Naive thymus-derived CD8-positive, alpha-beta T cell (primary cell): ENCODE results near the gene PRPF40B. TPM values are rescaled to one million over a fixed set of nuclear protein-coding genes. Genes with fewer than 3 reads are reported as not detected.
"Not testable (repeated sequence)": the region's sequence is repeated elsewhere in the genome, so short reads cannot be mapped to it uniquely, and the experiment has no call there.

ENCODE experiments used
- ATAC-seq, 2 donors: fragments of 150-1000 bp; cut with Tn5 transposase in 1 of 2; sonication (Bioruptor Pico), chemical (Tn5 transposase) in 1 of 2; 1 replicate in 1 of 2; 2 replicates in 1 of 2; pipeline ENCODE4 v1.10.0; 2021; ENCODE audit warnings: mild to moderate bottlenecking in 2 of 2, moderate library complexity in 2 of 2
- POLR2A ChIA-PET: fragments of 350-600 bp; sonication (Branson Sonifier 250); formaldehyde crosslinking; loops from one replicate; lab custom pipeline; 2021; ENCODE audit warnings: antibody characterized with exemption; lab: Charles Lee
- DNase-seq, 10 donors: peaks; one replicate each; pipeline versions ENCODE4 v3.0.0 to v3.0.0-alpha.2; 2020 to 2022
- H3K27ac Mint-ChIP-seq, 10 donors: one replicate each; pipeline ENCODE4 v1.8.0; 2020 to 2022; ENCODE audit warnings: mild to moderate bottlenecking in 10 of 10, mixed read lengths in 10 of 10, moderate library complexity in 4 of 10, inconsistent platforms in 1 of 10
- H3K27me3 Mint-ChIP-seq, 5 donors: one replicate each; pipeline ENCODE4 v1.8.0; 2021 to 2022; ENCODE audit warnings: mixed read lengths in 5 of 5
- H3K36me3 Mint-ChIP-seq, 3 donors: one replicate each; pipeline ENCODE4 v1.8.0; 2020 to 2022; ENCODE audit warnings: mixed read lengths in 3 of 3, mild to moderate bottlenecking in 2 of 3, inconsistent platforms in 1 of 3
- H3K4me1 Mint-ChIP-seq, 4 donors: one replicate each; pipeline ENCODE4 v1.8.0; 2021 to 2022; ENCODE audit warnings: mixed read lengths in 4 of 4
- H3K4me3 Mint-ChIP-seq, 10 donors: one replicate each; pipeline ENCODE4 v1.8.0; 2020 to 2022; ENCODE audit warnings: mild to moderate bottlenecking in 10 of 10, mixed read lengths in 10 of 10, moderate library complexity in 6 of 10, inconsistent platforms in 1 of 10
- H3K9me3 Mint-ChIP-seq, 9 donors: one replicate each; pipeline ENCODE4 v1.8.0; 2020 to 2022; ENCODE audit warnings: mixed read lengths in 9 of 9, mild to moderate bottlenecking in 3 of 9, inconsistent platforms in 1 of 9, moderate library complexity in 1 of 9
- polyA plus RNA-seq, 3 donors: library from polyadenylated mRNA; unstranded; fragments of 300-500 nt; fragmentation: Illumina TruSeq; gene quantifications; one replicate each; pipeline ENCODE4 v1.2.3, GENCODE V29; 2021
- total RNA-seq, 8 experiments: library from RNA in 2 of 8; stranded (reverse) in 2 of 8; gene quantifications; one replicate each; pipeline ENCODE4 v1.2.3 and lab custom pipeline; 2021 to 2026

PRPF40B gene
- total and polyA plus RNA-seq, 5 experiments from 2014 or later: 1.5 to 16.7 (median 4.0) TPM

DNA sequence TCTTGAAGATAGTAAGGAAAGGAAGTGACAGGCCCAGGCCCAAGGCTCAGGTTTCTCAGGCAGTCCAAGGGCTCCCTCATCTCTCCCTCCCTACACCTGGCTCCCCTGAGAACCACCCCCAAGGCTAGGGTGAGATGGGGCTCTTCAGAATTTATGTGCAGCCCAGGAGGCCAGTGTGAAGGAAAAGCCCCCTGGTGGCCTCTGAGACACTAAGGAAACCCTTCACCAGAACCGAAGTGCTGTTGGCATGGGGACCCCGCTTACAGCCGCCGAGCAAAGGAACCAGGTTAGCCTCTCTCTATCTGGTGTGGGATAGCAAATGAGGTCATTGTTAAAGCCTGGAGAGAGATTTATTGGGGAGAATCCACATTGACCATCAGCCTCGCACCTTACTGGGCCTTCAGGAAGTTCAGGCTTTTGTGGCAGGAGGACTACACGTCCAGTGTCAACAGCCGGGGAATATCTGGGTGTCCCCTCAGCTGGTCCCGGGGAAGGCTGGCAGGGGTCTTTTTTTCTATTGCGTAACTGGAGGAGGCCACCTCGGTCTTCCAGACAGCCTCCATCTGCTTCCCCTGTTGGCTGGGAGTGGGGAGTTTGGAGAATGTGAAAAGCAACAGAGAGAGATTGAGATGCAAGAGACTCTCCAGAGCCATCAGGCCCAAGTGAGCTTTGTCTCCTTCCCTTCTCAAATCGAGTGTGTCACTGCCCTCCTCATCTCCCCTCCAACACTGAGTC lies 36.0 kb upstream of the PRPF40B start:
- Mint-ChIP-seq H3K27ac (no peak overlapping the region), H3K4me3 (no peak overlapping the region), H3K9me3 (peaks cover 0 to 8% (median 3%) of the 10 kb centered on the region in 9 donors), H3K4me1 (peaks cover 0 to 7% (median under 1%) of the 10 kb centered on the region in 4 donors), H3K36me3 (peaks cover 5 to 34% (median 19%) of the 10 kb centered on the region in 3 donors), H3K27me3 (no peaks in the 10 kb centered on the region)
- DNase-seq (no peak), ATAC-seq (no peak)
- POLR2A ChIA-PET: no interaction called here

DNA sequence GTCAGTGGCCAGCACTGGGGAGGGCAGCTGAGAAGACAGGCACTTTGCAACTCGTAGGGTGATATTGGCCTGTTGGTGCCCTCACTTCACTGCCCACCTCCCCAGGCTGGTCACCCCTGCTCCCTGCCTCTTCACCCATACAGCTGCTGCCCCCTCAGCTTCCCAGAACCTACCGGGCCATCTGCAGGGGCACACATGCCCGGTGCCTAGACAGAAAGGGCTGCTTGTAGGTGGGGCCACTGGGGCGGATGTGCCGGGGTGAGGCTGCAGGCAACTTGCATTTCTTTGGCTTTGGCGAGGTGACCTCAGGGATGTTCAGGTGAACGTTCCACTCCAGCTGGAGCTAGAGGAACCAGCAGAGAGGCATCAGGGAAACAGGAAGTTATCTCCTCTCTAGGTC lies 35.1 kb upstream of the PRPF40B start:
- Mint-ChIP-seq H3K36me3 (peaks cover 5 to 27% (median 19%) of the 10 kb centered on the region in 3 donors), H3K27me3 (no peaks in the 10 kb centered on the region), H3K9me3 (peaks cover 0 to 8% (median 3%) of the 10 kb centered on the region in 9 donors), H3K27ac (no peak overlapping the region), H3K4me3 (no peak overlapping the region), H3K4me1 (peaks cover 0 to 4% (median under 1%) of the 10 kb centered on the region in 4 donors)
- DNase-seq: no peak
- POLR2A ChIA-PET: interaction anchor here (1.0 kb wide), 1 partner anchor 24 kb away, joined by 4 read pairs; no protein-coding TSS in a partner anchor
- ATAC-seq: no peak

DNA sequence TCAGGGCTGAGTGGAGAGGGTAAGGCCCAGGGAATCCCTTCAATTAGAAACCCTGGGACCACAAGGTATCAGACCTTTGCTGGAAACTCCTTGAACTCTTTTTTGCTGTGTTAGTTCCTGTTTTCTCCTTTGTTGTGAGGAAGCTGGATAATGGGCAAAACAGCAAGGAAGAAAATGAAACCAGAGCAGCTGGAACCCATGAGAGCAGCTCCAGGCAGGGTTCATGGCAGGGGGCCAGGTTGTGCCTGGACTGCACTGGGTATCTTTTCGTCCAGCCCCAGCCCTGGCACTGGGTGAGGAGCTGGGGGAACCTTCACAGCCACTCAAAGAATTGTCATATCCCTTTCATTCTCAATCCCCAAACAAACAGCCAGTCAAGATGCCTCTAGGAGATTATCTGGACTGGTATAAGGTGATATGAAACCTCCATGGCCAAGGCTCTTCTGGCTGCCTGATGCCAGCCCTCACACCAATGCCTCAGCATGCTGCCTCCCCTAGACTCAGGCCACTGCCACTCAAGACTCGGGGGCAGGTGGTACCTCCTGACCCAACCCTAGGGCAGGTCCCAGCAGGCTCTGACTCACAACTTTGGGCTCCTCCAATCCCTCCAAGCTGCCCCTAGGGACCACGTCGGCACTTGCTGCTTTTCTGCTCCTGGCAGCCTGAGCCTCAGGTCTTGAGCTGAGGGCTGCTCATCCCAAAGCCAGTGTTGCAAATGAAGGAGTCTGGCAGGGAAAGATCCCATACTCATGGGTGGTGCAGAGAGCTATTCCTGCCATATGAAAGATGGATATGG lies 34.4 kb upstream of the PRPF40B start:
- POLR2A ChIA-PET: interaction anchor here (0.5 to 1.0 kb wide), 2 partner anchors 23 to 304 kb away, joined by 3 to 4 read pairs; no protein-coding TSS in a partner anchor
- no peak for ATAC-seq
- DNase-seq: no peak
- no peaks in the 10 kb centered on the region for H3K27me3 Mint-ChIP-seq
- no peak overlapping the region for H3K4me3 Mint-ChIP-seq
- H3K36me3 Mint-ChIP-seq: peaks cover 5 to 21% (median 19%) of the 10 kb centered on the region in 3 donors
- peaks cover 0 to 3% (median under 1%) of the 10 kb centered on the region in 4 donors for H3K4me1 Mint-ChIP-seq
- no peak overlapping the region for H3K27ac Mint-ChIP-seq
- peaks cover 0 to 8% (median 3%) of the 10 kb centered on the region in 9 donors for H3K9me3 Mint-ChIP-seq

DNA sequence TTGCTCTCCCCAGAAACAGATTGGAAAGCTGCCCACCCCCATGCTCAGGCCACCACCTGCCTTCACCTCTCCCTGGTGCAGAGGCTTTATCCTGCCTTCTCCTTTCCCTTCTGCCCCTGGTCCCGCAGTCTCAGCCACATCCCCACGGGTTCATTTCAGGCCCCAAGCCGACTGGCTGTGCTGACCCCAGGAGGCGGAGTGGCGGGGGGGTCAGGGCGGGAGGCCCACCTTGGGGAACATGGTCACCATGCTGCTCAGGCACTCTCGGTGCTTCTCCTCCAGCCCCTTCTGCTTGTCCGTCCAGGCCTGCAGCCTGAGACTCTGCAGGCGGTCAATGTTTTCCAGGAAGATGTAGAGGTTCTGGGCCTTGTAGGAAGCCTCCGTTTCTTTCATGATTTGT lies 24.8 kb upstream of the PRPF40B start:
- Mint-ChIP-seq H3K27ac (peak overlapping the region in 4 of 10 donors; percentile 37 to 62 (median 53)), H3K9me3 (no peaks in the 10 kb centered on the region), H3K4me3 (no peak overlapping the region), H3K4me1 (peaks cover 0 to 8% (median 1%) of the 10 kb centered on the region in 4 donors), H3K36me3 (no peaks in the 10 kb centered on the region), H3K27me3 (no peaks in the 10 kb centered on the region)
- no peak for ATAC-seq
- DNase-seq: no peak
- POLR2A ChIA-PET: no interaction called here

DNA sequence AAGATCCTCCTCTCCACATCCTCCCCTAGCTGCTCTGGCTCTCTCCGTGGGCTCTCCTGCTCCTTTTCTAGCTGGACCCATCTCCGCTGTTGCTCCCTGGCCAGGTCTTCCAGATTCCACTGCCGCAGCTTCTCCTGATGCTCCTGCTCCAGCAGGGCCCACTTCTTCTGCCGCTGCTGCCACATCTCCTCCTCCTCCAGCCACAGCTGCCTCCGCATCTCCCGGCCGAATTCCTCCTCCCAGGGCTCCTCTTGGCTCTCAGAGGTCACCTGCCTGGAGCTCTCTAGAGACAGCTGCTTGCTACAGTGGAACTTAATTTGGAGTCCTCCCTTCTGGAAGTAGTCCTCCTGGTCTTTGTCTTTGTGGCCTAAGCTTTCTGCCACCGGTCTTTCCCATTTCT lies 23.4 kb upstream of the PRPF40B start:
- ATAC-seq (no peak), DNase-seq (no peak)
- POLR2A ChIA-PET: interaction anchor here (0.6 to 1.0 kb wide), 2 partner anchors 10 to 130 kb away, joined by 3 to 4 read pairs; no protein-coding TSS in a partner anchor
- Mint-ChIP-seq H3K27me3 (no peaks in the 10 kb centered on the region), H3K4me1 (peaks cover 1 to 9% (median 2%) of the 10 kb centered on the region in 4 donors), H3K4me3 (no peak overlapping the region), H3K27ac (peak overlapping the region in 1 of 10 donors; percentile 41), H3K36me3 (no peaks in the 10 kb centered on the region), H3K9me3 (no peaks in the 10 kb centered on the region)

DNA sequence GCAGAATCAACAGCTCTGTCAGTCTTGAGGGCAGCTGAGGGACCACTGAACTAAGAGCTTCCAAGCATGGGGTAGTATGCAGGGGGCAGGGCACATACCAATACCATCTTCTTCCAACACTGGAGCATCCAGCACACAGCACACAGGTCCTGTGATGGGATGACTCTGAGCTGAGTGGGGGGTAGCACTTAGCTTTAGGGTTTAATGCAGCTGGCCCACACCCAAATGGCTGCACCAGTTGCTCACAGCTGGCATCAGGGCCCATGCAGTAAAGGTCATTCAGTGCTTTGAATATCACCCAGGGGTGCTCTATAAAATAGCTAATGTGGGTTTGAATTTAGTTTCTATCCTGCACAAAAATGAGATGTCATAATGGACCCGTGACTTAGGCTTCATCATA lies 19.6 kb upstream of the PRPF40B start:
- Mint-ChIP-seq H3K4me3 (no peak overlapping the region), H3K9me3 (peaks cover 0 to 3% (median 0%) of the 10 kb centered on the region in 9 donors), H3K36me3 (no peaks in the 10 kb centered on the region), H3K4me1 (peaks cover 2 to 15% (median 6%) of the 10 kb centered on the region in 4 donors), H3K27ac (no peak overlapping the region), H3K27me3 (peaks cover 0 to 1% (median 0%) of the 10 kb centered on the region in 5 donors)
- POLR2A ChIA-PET: no interaction called here
- ATAC-seq (no peak), DNase-seq (no peak)

DNA sequence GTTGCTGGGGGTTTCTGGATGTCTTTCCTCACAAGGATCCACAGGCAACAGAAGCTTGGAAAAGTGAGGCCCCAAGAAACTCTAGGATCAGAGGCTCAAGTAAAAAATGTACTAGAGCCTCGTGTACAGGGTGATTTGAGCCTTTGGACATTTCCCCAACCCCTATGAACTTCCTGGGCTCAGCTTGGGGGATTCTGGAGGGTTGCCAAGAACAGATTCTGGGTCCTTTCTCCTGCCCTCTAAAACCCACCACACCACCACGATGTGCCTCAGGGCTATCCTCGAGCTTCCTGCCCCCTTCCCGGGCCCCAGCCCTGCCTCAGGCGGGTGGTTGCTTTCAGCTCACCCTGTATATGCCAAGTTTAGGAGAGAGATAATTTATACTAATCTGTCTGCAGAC lies 18.5 kb upstream of the PRPF40B start:
- Mint-ChIP-seq H3K27ac (peak overlapping the region in 1 of 10 donors; percentile 14), H3K4me1 (peaks cover 2 to 14% (median 6%) of the 10 kb centered on the region in 4 donors), H3K36me3 (peaks cover 0 to under 1% (median 0%) of the 10 kb centered on the region in 3 donors), H3K9me3 (peaks cover 0 to 3% (median 0%) of the 10 kb centered on the region in 9 donors), H3K4me3 (peak overlapping the region in 1 of 10 donors; percentile 4), H3K27me3 (peaks cover 0 to 3% (median 0%) of the 10 kb centered on the region in 5 donors)
- DNase-seq: no peak
- no peak for ATAC-seq
- POLR2A ChIA-PET: no interaction called here

DNA sequence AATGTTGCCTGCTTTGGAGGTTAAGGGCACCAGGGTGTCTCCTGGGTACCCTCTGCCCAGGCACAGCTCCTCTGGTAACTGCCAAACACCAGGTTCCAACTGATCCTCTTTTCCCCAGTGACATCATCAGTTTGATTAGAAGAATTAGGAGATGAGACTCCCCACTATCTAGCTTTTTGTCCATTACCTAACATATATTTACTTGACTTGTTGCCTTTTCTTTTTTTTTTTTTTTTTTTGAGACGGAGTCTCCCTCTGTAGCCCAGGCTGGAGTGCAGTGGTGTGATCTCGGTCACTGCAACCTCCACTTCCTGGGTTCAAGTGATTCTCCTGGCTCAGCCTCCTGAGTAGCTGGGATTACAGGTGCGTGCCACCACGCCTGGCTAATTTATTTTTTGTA lies 17.8 kb upstream of the PRPF40B start, which contains the start of gene FAM186B:
Gene FAM186B (minus strand): TSS at position 101 of the 400 bp plus-strand sequence. CDS start 162 bp downstream, outside the sequence.
- ATAC-seq: not testable (repeated sequence)

DNA sequence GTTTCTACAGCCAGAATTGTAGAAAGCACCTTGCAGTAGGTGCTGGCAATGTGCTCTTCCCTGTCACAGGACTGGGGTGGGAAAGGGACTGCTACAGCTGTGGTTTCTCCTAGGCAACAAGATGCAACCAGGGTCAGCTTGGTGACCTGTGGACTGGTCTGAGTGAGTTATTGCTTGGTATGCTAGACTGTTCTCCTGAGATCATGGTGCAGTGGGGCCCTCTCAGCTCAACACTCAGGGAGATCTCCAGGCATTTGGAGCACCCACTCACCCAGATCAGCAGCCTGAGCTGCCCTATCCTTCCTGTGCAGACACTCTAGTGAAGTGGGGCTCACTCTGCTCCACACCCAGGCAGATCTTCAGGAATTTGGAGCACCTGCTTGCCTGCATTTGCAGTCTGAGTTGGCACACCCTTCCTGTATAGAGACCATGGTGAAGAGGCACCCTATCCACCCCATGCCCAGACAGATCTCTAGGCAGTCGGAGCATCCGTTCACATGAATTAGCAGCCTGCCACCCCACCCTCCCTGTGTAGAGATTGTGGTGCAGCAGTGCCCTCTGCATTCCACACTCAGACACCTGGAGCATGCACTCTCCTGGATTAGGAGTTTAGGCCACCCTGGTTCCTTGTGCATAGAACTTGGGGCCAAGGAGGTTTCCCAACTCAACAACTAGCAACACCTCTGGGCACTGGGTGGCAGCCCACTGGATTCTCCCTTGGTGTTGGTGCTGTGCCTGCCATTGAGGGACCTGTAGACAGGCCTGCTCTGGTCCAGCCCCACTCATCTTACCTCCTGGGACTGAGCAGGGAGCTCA lies 14.1 kb upstream of the PRPF40B start:
- Mint-ChIP-seq H3K4me1 (peaks cover 2 to 7% (median 6%) of the 10 kb centered on the region in 4 donors), H3K27me3 (peaks cover 1 to 14% (median 8%) of the 10 kb centered on the region in 5 donors), H3K27ac (peak overlapping the region in 1 of 10 donors; percentile 35), H3K36me3 (peaks cover 0 to 6% (median 3%) of the 10 kb centered on the region in 3 donors), H3K9me3 (peaks cover 0 to 11% (median 3%) of the 10 kb centered on the region in 9 donors), H3K4me3 (no peak overlapping the region)
- DNase-seq: no peak
- POLR2A ChIA-PET: no interaction called here
- no peak for ATAC-seq

More for the DNA sequence above, 17.8 kb upstream of the PRPF40B start, which contains the start of gene FAM186B:
- DNase-seq, POLR2A ChIA-PET, H3K36me3 Mint-ChIP-seq, H3K27me3 Mint-ChIP-seq, H3K9me3 Mint-ChIP-seq, H3K4me1 Mint-ChIP-seq: not testable (repeated sequence)
- peak within 1 kb of the TSS in 2 of 10 donors; percentile 11 to 14 for H3K27ac Mint-ChIP-seq
- peak within 1 kb of the TSS in 1 of 10 donors; percentile 4 for H3K4me3 Mint-ChIP-seq

DNA sequence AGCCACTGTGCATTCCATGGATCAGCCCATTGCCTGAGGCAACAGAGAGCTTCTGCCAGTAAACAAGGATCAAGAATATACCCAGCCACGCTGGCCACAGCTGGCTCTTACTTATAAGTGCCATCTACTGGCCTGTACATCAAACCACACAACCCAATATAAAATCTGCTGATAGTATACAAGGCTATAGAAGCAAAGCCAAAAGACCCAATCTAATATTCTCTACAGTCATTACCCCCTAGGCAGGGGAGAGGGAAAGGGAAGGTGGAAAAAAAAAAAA lies 13.5 kb upstream of the PRPF40B start:
- peaks cover 2 to 7% (median 6%) of the 10 kb centered on the region in 4 donors for H3K4me1 Mint-ChIP-seq
- POLR2A ChIA-PET: interaction anchor here (1.3 kb wide), 1 partner anchor 10 kb away, joined by 3 read pairs; no protein-coding TSS in a partner anchor

DNA sequence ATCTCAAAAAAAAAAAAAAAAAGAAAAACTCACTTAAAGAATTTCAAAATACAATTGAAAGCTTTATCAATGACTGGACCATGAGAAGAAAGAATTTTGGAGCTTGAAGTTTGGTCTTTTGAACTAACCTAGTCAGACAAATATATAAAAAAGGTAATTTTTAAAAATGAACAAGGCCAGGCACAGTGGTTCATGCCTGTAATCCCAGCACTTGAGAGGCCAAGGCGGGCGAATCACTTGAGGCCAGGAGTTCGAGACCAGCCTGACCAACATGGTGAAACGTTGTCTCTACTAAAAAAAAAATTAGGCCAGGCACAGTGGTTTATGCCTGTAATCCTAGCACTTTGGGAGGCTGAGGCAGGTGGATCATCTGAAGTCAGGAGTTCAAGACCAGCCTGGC lies 12.6 kb upstream of the PRPF40B start:
- not testable (repeated sequence) for H3K4me1 Mint-ChIP-seq, ATAC-seq, H3K27ac Mint-ChIP-seq, H3K4me3 Mint-ChIP-seq, DNase-seq, H3K36me3 Mint-ChIP-seq
- POLR2A ChIA-PET: interaction anchor here (1.3 kb wide), 1 partner anchor 11 kb away, joined by 3 read pairs; no protein-coding TSS in a partner anchor
- Mint-ChIP-seq H3K9me3 (peaks cover 0 to 11% (median 3%) of the 10 kb centered on the region in 9 donors), H3K27me3 (peaks cover 5 to 17% (median 9%) of the 10 kb centered on the region in 5 donors)

More for the DNA sequence above, 13.5 kb upstream of the PRPF40B start:
- Mint-ChIP-seq H3K4me3 (no peak overlapping the region), H3K9me3 (peaks cover 0 to 11% (median 3%) of the 10 kb centered on the region in 9 donors), H3K27ac (no peak overlapping the region), H3K36me3 (peaks cover 0 to 6% (median 3%) of the 10 kb centered on the region in 3 donors), H3K27me3 (peaks cover 5 to 17% (median 9%) of the 10 kb centered on the region in 5 donors)
- ATAC-seq: no peak
- no peak for DNase-seq
